Amniotic epithelial cell (primary cell): ENCODE results near the gene TMEM185B.

Experiments used
- DNase-seq: peaks from one replicate; pipeline ENCODE4 v3.0.0-alpha.2; 2010; ENCODE audit warnings: low read depth

The TMEM185B gene

DNA sequence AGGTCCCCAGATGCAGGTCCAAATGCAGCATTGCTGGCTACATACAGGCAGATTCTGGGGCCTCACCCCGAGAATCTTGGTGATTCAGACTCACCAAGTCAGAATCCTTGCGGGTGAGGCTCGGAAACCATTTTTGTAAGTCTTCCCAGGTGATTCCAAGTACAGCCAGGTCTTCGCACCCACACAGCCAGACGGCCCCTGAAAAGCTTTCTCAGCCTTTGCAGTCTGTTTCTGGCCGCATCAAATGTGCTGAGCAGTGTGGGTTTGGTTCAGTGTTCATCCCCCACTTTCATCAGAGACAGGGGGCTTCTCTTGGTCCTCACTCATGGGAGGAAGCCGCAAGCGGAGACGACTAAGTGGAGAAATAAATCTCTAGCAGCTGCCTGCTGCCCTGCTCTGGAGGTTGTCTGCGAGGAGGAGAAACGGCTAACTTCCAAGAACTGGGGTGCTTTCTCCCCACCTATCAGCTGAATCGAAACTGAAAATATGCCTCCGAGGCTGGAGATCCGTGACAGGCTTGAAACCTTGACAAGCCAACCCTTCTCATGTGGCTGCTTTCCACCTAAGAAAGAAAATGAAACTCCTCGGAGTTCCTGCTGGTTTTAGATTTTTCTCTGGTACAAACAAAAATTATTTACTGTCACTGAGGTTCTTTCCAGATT lies 8.9 kb upstream of the TMEM185B start:
- peak; percentile 51 for DNase-seq

DNA sequence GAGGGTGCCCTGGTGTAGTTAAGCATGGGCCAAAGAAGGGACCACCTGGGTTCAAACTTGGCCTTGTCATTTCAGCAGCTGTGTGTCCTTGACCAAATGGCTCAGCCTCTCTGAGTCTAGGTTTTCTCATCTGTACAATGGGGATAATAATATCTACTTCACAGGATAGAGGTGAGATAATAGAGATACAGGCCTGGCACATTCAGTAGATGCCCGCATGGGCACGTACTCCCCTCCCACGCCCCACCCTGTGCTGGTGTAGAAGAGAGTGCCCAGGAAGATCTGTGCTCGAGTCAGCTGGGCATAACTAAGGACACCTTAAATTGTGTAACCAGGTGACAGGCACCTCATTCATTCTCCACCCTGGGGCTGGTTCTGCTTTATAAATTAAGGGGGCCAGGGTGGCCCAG lies 8.4 kb upstream of the TMEM185B start:
- DNase-seq = no peak

DNA sequence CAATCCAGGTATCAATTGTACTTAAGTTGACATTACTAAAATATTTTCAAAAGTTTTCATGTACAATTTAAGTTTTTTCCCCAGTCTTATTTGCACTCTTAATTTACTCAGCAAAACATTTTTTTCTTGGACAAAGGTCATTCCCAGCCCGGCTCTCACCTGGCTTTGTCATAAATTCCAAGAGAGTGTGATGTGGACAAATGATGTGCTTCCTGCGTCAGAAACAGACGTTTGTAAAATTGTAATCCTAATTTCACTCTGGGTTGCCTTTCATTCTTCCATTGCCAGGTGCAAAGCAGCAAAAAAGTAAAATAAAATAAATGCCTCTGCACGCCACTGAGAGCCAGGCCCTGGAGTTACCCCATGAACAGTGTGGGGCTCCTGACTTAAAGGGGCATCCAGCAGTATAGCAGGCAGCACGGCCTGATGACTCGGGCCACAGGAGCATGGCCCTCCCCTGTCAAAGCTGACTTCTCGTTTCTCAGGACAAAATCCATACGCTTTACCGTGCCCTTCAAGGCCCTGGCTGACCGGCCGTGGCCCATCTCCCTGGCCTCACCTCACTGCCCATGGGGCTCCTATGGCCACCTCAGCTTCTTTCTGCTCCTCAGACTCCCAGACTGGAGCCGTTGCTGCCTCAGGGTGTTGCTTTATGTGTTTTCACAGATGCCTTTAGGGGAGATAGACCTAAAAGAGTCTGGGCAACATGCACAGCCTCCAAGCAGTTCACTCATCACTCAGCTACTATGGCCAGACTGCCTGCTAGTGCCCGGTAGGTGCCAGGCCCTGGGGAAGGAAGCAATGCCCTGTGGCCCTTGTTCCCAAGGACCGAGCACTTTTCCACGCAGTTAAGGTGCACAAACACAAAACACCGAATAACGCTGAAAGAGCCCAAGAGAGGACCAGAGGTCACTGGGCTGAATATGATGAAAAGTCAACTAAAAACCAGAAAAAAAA lies 7.6 kb upstream of the TMEM185B start:
- DNase-seq = no peak

DNA sequence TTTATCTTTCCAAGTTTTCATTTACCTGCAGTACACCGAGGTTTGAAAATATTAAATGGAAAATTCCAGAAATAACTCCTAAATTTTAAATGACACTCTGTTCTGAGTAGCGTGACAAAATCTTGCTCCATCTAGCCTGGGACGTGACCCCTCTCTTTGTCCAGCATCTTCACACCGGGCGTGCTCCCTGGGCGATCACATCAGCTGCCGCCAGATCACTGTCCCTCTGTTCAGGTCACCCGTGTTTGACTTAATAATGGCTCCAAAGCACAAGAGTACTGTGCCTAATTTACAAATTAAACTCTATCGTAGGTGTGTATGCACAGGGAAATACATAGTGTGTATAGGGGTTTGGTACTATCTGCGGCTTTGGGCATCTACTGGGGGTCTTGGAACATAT lies 6.1 kb upstream of the TMEM185B start:
- no peak for DNase-seq

DNA sequence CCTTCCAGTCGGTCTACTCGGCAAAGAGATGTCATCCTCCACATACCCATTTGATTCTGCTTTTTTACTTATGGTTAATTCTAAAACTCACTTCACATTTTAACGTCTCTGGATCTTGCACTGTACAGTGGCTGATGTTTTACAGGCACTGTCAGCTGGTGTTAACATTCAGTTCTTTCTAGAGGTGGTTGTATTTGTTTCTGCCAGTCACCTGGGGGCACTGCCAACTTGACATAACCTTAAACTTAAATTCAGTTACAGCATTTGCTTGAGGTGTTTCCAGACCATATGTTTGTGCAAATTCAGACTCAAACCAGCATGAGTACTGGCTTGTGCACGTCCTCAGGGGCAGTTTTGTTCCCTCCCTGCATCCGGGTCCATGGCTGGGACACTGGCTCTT lies 5.3 kb upstream of the TMEM185B start:
- no peak for DNase-seq

DNA sequence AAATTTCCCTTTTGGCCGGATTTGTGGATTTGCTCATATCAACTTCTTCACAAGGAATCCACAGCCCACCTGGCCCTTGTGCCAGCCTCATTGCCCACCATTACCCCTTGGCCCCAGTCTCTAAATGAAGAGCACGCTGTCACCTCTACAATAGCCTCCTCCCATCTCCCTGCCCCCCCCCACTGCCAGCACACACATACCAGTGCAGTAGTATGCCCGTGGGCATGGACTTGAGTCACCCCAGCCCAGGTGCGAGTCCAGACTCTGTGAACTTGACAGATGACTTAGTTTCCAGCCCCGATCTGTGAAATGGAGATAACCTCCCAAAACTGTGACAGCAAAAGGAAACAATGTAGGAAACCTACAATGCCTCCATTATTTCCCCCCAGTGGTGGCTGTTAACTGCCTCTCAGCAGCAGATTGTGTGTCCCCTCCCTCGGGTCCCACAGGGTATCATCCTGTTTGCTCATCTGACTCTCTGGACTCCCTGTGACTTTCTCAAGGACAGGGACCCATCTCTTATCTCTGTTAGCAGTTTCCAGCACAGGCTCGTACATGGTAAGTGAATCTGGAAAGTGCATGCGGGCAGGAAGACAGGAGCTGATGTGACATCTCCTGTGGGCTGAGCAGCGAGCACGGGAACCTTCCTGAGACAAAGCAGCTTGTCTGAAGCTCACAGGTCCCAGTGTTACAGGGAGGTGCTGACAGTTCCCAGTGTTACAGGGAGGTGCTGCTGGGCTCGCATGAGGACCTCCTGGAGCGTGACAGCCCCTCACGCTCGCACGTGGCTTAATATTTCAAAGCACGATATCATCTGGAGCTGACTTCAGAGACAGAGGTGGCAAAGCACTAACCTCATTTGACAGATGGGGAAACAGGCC lies 4.2 kb upstream of the TMEM185B start:
- DNase-seq = no peak

DNA sequence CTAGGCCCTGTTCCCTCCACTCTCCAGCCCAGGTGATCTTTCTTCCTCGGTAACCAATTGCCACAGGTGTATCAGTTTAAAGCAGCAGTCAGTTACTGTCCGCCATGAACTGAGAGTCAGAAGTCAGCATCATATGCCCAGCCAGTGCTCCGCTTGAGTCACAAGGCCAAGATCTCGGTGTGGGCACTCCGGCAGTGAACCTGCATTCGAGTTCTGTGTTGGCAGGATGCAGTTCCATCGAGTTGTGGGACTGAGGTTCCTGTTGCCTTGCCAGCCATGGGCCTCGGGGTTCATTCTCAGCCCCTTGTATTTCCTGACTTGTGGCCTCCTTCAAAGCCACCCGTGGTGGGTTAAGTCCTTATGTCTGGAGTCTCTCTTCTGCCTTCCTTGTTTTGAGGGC lies 3.1 kb upstream of the TMEM185B start:
- DNase-seq = no peak

DNA sequence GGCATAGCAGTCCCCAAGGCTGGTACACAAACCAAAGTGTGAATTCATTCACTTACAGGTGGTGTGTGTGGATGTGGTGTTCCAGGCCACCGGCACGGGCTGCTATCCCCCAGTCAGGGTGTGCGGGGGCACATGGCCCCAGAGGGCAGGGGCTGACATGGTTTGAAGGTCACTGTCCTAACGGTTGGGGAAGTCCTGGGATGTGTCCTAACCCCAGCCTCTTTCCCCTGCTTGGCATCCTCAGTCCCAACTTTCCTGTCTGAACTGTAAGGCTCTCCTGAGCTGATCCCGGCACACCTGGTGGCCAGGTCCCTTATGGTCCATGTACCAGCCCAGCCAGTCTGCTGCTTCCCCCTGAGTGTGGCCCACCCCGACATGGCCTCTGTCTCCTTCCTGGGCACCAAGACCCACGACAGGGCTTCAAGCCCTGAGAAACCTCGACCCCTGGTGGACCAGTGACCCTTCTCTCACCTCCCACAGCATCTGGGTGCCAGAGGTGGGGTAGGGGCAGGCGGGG lies 2.4 kb upstream of the TMEM185B start:
- DNase-seq = no peak

DNA sequence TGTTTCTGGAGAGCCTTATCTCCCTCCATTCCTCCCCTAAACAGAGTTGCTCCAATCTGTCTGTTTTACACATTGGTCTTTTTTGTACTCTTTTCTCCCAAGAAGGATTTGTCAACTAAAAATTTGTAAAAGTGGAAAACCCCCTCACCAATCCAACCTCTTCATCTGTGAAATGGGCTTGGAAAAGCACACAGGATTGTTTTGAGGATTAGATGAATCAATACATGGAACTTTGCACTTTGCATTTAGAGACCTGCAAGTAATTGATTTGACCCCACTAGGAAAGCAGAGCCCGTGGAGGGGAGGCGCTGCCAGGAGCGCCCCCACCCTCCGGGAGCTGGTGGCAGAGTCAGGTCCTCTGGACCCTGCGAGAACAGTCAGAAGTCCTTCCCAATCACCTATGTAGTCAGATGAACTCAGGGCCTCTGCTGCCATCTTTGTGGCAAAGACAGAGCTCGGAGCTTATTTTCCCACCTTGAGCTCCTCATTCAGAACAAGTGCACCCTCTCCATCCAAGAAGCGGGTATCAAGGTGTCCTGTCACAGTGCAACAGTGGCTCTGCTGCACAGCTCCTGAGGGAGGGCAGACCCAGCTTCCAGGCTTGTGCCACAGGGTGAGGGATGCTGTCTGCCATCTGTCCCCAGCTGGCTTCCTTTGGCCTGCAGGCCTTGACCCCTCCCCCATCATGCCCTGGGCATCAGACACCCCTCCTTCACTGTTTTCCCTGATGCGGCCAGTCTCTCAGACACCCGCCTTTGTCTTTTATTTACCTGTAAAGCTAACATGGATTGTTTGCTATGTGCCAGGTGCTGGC lies 1.7 kb upstream of the TMEM185B start:
- no peak for DNase-seq

DNA sequence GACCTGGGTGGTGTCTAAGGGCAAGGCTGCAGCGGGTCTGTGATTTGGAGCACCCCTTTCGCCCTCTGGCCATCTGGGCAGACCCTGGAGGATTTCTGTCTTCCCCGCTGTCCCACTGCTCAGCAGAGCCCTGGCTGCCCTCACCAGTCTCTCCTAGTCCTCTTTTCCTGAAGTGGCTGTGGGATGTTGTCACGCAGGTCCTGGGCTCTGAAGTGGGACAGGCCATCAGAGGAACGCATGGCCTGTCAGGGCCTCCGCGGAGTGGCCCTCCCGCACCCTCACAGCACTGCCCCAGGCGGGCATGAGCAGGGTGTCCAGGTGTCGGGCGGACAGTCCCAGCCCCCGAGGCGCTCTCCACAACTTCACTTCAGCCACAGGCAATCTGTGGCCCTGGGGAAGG lies 1.1 kb upstream of the TMEM185B start:
- DNase-seq = no peak

DNA sequence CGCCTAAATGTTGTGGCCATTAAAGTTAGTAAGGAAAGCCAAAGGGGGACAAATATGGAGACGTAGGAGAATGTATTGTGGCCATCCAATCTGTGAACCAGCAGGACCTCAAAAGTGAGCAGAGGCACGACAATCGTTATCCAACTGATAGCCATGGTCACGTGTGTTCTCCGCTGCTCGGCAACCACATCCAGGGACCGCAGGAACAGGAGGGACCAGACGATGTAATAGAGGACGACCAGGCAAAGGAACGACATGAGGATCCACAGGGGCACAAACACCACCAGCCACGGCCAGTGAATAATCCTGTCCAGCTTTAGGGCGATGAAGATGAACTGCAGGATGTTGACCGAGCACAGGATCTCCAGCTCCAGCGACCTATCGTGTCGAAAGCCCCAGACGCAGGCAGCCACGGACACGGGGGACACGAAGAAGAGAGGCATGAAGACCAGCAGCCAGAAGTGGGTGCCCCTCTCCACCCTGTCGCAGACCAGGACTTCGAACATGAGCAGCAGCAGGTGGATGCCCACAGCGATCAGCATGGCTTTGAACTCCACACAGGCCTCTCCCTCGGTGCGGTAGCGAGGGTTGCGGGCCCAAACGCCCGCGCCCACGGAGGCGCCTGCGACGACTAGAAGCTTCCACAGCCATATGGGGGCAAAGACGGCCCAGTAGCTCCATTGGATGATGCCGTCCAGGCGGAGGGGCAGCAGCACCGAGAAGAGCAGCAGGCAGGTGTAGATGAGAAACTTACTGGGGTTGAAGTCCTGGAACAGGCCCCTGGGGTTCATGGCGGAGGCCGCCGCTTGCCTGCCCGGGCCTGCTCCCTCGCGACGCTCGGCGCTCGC lies 790 bp downstream of the TMEM185B start:
- no peak for DNase-seq

DNA sequence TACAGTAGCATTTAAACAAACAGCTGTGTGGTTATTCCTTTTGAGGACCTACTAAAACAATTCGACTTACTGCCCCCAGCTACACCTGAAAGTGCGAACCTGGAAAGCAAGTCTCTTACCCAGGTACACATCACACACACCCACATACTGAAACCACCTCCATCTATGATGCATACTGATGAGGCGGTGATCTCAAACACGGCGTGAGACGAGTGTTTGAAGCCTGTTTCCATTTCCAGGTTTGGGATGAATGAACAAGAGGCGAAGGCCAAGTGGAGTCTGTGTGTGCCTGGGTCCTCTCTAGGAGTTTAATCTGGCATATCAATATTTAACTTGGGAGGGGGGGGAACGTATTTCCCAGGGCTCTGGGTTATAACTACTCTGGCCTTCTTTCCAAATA lies 1.6 kb downstream of the TMEM185B start:
- DNase-seq = no peak

DNA sequence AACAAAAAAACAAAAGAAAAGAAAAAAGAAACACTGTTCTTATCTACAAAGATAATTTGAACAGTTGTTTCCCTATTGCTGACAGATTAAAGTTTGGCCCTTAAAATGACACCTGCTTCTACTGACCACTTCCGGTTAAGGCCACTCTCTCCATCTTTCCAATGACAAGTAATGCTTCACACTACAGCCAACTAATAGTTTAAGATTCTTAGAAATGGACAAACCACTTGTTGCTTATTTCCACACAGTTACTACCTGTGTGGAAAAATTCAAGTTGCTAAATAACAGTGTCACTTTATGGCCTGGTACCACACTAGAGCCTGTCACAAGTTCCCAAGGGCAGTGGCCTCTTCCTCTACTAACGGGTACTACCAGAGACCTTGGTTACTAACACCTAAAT lies 2.4 kb downstream of the TMEM185B start:
- no peak for DNase-seq

DNA sequence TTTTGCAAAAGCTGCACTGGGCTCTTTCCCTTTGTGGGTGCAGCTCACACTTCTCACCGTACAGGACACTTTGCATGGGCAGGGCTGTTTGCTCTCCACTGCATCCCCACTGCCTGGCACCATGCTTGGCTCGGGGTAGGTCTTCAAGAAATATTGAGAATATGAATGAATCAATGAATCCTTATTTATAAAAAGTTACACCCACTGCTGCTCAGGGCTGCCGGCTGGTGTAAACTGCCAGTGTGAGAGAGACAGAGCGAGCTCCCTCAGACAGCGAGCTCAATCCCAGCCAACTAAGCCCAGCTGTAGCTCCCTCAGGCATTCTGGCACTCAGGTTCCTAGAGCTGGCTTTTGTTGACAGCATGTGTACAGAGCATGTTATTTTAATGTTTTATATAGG lies 3.4 kb downstream of the TMEM185B start:
- DNase-seq = no peak

DNA sequence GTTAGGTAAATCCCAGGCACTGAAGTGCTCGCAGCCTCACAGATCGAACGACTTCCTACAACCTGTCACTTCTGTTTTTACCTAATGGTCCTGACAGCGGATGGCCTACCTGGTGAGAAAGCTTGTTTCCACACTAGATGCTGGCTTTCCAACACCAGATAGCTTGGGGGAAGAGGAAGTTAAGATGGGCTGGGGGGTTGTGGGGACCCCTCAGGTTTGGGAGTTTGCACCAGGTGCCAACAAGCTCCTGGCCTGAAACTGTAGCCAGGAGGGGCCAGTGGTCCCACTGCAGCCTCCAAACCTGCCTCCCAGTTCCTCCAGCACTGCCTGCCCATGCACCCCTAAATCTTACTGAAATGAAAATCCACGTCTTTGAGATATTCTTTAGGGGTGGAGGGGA lies 3.9 kb downstream of the TMEM185B start:
- no peak for DNase-seq

DNA sequence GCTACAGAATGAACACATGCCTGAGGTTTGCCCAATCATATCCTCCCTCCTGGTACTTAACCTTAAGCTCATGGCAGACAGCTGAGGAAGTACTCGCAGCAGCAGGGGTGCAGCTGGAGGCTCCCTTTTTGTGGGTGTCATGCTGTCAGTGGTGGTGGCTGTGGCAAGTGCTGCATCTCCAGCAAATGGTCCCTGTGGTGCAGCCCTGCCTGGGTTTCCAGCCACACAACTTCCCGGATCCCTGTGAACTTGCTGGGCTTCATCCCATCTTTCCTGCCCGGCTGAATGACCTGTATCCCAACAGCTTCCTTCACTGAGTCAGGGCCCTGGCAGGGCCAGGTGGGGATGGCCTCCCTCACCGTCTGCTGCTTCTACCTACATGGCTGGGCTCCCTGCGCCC lies 5.0 kb downstream of the TMEM185B start:
- no peak for DNase-seq

DNA sequence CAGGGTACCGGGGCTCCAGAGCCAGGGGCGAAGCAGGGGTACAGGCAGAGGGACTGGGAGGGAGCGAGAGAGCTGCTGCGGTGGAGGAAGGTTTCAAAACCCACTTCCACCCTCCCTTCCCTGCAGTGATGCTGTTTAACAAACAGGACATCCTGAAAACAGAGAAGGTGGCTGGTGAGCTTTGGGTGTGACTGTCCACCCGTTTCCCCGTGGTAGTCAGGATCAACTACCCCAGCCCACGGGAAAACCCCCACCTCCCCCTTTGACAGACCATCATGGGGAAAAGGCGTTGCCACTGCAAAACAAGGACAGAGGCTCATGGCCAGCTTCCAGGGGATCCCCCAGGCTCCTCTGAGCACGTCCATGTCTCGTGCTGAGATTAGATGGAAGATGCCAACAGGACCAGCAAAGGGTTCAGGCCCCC lies 12.9 kb downstream of the TMEM185B start:
- no peak for DNase-seq

DNA sequence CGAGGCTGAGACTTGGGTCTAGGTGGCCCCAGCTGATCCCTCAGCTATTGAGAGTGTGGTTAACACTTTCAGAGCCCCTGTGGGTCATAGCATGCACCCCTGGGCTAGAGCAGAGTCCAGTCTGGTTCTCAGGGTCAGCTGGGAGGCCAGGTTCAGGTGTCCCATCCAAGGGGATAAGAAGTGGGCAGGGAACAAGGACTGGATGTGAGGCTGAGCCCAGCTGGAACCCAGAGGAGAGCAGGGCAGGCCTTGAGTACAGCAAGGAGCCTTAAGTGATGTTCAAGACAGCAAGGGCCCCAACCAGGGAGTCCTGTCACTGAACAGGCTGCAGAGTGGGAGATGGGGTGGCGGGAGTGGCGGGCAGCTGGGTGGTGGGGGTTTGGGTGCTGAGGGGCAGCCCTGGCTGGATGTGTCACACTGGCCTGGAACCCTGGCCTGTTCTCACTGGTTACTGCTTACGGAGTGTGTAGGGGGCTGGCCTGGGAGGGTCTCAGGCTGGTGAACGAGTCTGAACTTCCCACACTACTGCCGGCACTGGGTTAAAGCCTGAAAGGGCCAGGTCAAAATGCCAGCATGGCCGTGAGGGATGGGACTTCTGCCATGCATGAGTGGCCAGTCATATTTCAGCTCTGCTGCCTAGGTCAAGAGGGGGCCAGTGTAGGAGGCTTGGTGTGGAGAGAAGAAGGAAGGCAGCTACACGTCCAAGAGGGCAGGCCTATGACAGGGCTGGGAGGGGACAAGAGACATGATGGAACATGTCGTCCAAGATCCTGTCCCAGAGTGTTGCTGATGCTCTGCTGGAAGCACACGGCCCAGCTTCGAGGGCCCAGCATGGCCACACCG lies 13.6 kb downstream of the TMEM185B start:
- no peak for DNase-seq
